Mucosa of descending colon (tissue), 3 donors: ENCODE results near the gene HAO2. TPM values are rescaled to one million over a fixed set of nuclear protein-coding genes. Genes with fewer than 3 reads are reported as not detected.
"Not testable (repeated sequence)": the region's sequence is repeated elsewhere in the genome, so short reads cannot be mapped to it uniquely, and the experiment has no call there.

Source experiments
- ATAC-seq: fragments of 200-7000 bp; cut with Tn5 transposase; one replicate; pipeline ENCODE4 v1.9.1; 2020; ENCODE audit warnings: mild to moderate bottlenecking, moderate library complexity
- DNase-seq, 3 donors: peaks; one replicate each; pipeline ENCODE4 v3.0.0-alpha.2; 2020
- H3K36me3 ChIP-seq: fragments of 200-600 bp; one replicate; pipeline ENCODE4 v1.8.0; 2021; ENCODE audit warnings: low read depth, mild to moderate bottlenecking
- H3K4me1 ChIP-seq: fragments of 200-600 bp; one replicate; pipeline ENCODE4 v1.8.0; 2021; ENCODE audit warnings: low read depth, mild to moderate bottlenecking
- H3K4me3 ChIP-seq: fragments of 200-600 bp; one replicate; pipeline ENCODE4 v1.8.0; 2021; ENCODE audit warnings: mild to moderate bottlenecking
- H3K9me3 ChIP-seq: fragments of 200-600 bp; one replicate; pipeline ENCODE4 v1.8.0; 2021; ENCODE audit warnings: mild to moderate bottlenecking
- CTCF ChIP-seq: fragments of 200-600 bp; IDR thresholded peaks from one replicate; pipeline ENCODE4 v1.8.0; 2022; ENCODE audit warnings: antibody characterized with exemption, mild to moderate bottlenecking
- intact Hi-C, 2 donors: fragments of 100-400 bp; cut with DNase I in 1 of 2; cut with micrococcal nuclease in 1 of 2; formaldehyde crosslinking; loops; one replicate each; pipeline versions ENCODE4 v1.11.0 to v1.11.1; 2022; cut with DNase I, micrococcal nuclease
- total RNA-seq, 3 donors: library from RNA; stranded (reverse); fragmentation: NEBNext Ultra II Directional in 2 of 3; extraction: Animal tissue kit (Norgen Biotek cat#: 25700) in 2 of 3; gene quantifications; one replicate each; pipeline versions ENCODE4 v1.2.1 to v1.2.4, GENCODE V29; 2021 to 2023
- donor health status: DM: no; HTN: no; CAD: no; lungs with moderate emphysema.
- donor health status: DM: no; HTN: no; CAD: no.
- donor health status: DM: no; HTN: yes; CAD: no.

The HAO2 gene
- total RNA-seq, 3 donors from 2014 or later = not detected

- ATAC-seq = no peak
- H3K4me3 ChIP-seq = no peak overlapping the region
- TF ChIP-seq CTCF = no peak
Observed at GRCh38 chr1:119331190-119331515, 37.4 kb upstream of the HAO2 start.

GRCh38 chr1:119331915-119332314, 36.7 kb upstream of the HAO2 start:
- ATAC-seq (no peak), DNase-seq (no peak)
- intact Hi-C loops = no loop called here
- TF ChIP-seq CTCF = no peak
- H3K36me3 ChIP-seq = no peaks in the 10 kb centered on the region
- H3K4me1 ChIP-seq = peaks cover 5% of the 10 kb centered on the region
- no peak overlapping the region for H3K4me3 ChIP-seq
- H3K9me3 ChIP-seq = no peaks in the 10 kb centered on the region

More at GRCh38 chr1:119331190-119331515, 37.4 kb upstream of the HAO2 start:
- H3K9me3 ChIP-seq = no peaks in the 10 kb centered on the region
- intact Hi-C loops = no loop called here
- no peak for DNase-seq
- H3K36me3 ChIP-seq = no peaks in the 10 kb centered on the region
- H3K4me1 ChIP-seq = peaks cover 5% of the 10 kb centered on the region

GRCh38 chr1:119332622-119333021, 36.0 kb upstream of the HAO2 start:
- Histone ChIP-seq H3K4me1 (peaks cover 2% of the 10 kb centered on the region), H3K4me3 (no peak overlapping the region), H3K36me3 (no peaks in the 10 kb centered on the region), H3K9me3 (no peaks in the 10 kb centered on the region)
- DNase-seq (no peak), ATAC-seq (no peak)
- intact Hi-C loops = no loop called here
- no peak for TF ChIP-seq CTCF

- Histone ChIP-seq H3K4me1 (no peaks in the 10 kb centered on the region), H3K36me3 (no peaks in the 10 kb centered on the region), H3K4me3 (no peak overlapping the region), H3K9me3 (no peaks in the 10 kb centered on the region)
- no peak for ATAC-seq
- intact Hi-C loops = no loop called here
- no peak for DNase-seq
- no peak for TF ChIP-seq CTCF
Observed at GRCh38 chr1:119333163-119333896, 35.3 kb upstream of the HAO2 start.

GRCh38 chr1:119333897-119334250, 34.7 kb upstream of the HAO2 start:
- H3K36me3 ChIP-seq = not testable (repeated sequence)

GRCh38 chr1:119336848-119337247, 31.7 kb upstream of the HAO2 start:
- Histone ChIP-seq H3K9me3 (no peaks in the 10 kb centered on the region), H3K36me3 (no peaks in the 10 kb centered on the region), H3K4me3 (no peak overlapping the region), H3K4me1 (no peaks in the 10 kb centered on the region)
- TF ChIP-seq CTCF = no peak
- intact Hi-C loops = no loop called here
- ATAC-seq = no peak
- no peak for DNase-seq

More at GRCh38 chr1:119333897-119334250, 34.7 kb upstream of the HAO2 start:
- ATAC-seq, H3K4me1 ChIP-seq, H3K4me3 ChIP-seq, DNase-seq, H3K9me3 ChIP-seq, intact Hi-C loops: not testable (repeated sequence)
